ENCODE data around the gene MMRN2. TPM values are rescaled to one million over a fixed set of nuclear protein-coding genes. Genes with fewer than 3 reads are reported as not detected.

MMRN2 gene
- total RNA-seq, 2 experiments from 2014 or later: not detected

GRCh38 chr10:86963341-86963919 lies 6.0 kb upstream of the MMRN2 start:
- ChIA-PET POLR2A (interaction anchor here (0.7 kb wide), 1 partner anchor 33 kb away, joined by 4 read pairs; no protein-coding TSS in a partner anchor), CTCF (ENCODE audit: unreplicated experiment) (interaction anchor here (0.7 kb wide), 1 partner anchor 296 kb away, joined by 6 read pairs; no protein-coding TSS in a partner anchor)
- BruUV-seq (replicated peaks): no TSS peak
- no peak for TF ChIP-seq CTCF (conservative IDR thresholded peaks at IDR 0.05; ENCODE audit: low read length)
- TF ChIP-seq EZH2phosphoT487 (IDR thresholded peaks at IDR 0.05; ENCODE audit: borderline replicate concordance, low read depth, low read length): no peak
- Histone ChIP-seq H4K20me1 (ENCODE audit: insufficient read depth, low read length) (no peaks in the 10 kb centered on the region), H3K4me3 (ENCODE audit: low read depth, low read length, poor library complexity, severe bottlenecking) (no peak overlapping the region), H3K79me2 (ENCODE audit: insufficient read depth, low read depth, low read length) (no peaks in the 10 kb centered on the region), H3K36me3 (ENCODE audit: insufficient read depth, low read length) (no peaks in the 10 kb centered on the region), H3K27ac (ENCODE audit: low read depth, low read length, poor library complexity, severe bottlenecking) (no peak overlapping the region), H3K9me2 (ENCODE audit: insufficient read depth, low read length) (no peaks in the 10 kb centered on the region), H3K9me3 (ENCODE audit: low read length) (no peaks in the 10 kb centered on the region), H3K4me2 (ENCODE audit: low read length) (no peak overlapping the region), H3K4me1 (ENCODE audit: insufficient read depth, low read length, poor library complexity, severe bottlenecking) (no peaks in the 10 kb centered on the region), H2AFZ (ENCODE audit: low read length) (no peak overlapping the region)
- no peak for DNase-seq (ENCODE audit: low spot score)
- intact Hi-C loops (cut with micrococcal nuclease; ENCODE audit: unreplicated experiment): loop anchor here (10.0 kb wide), 1 partner anchor 249 kb away; no protein-coding TSS in a partner anchor

- H3K9me2 ChIP-seq (ENCODE audit: insufficient read depth, low read length): no peaks in the 10 kb centered on the region
- no peaks in the 10 kb centered on the region for H3K4me1 ChIP-seq (ENCODE audit: insufficient read depth, low read length, poor library complexity, severe bottlenecking)
- H3K4me2 ChIP-seq (ENCODE audit: low read length): no peak overlapping the region
- TF ChIP-seq CTCF (conservative IDR thresholded peaks at IDR 0.05; ENCODE audit: low read length): no peak
- no peak for TF ChIP-seq EZH2phosphoT487 (IDR thresholded peaks at IDR 0.05; ENCODE audit: borderline replicate concordance, low read depth, low read length)
- H3K79me2 ChIP-seq (ENCODE audit: insufficient read depth, low read depth, low read length): no peaks in the 10 kb centered on the region
- ChIA-PET CTCF (ENCODE audit: unreplicated experiment) (interaction anchor here (0.7 kb wide), 1 partner anchor 295 kb away, joined by 6 read pairs; no protein-coding TSS in a partner anchor), POLR2A (interaction anchor here (0.7 kb wide), 1 partner anchor 32 kb away, joined by 4 read pairs; no protein-coding TSS in a partner anchor)
- no peaks in the 10 kb centered on the region for H4K20me1 ChIP-seq (ENCODE audit: insufficient read depth, low read length)
- BruUV-seq (replicated peaks): no TSS peak
- H3K4me3 ChIP-seq (ENCODE audit: low read depth, low read length, poor library complexity, severe bottlenecking): no peak overlapping the region
- no peaks in the 10 kb centered on the region for H3K9me3 ChIP-seq (ENCODE audit: low read length)
- DNase-seq (ENCODE audit: low spot score): no peak
- no peaks in the 10 kb centered on the region for H3K36me3 ChIP-seq (ENCODE audit: insufficient read depth, low read length)
- intact Hi-C loops (cut with micrococcal nuclease; ENCODE audit: unreplicated experiment): loop anchor here (10.0 kb wide), 1 partner anchor 248 kb away; no protein-coding TSS in a partner anchor
- H2AFZ ChIP-seq (ENCODE audit: low read length): no peak overlapping the region
- H3K27ac ChIP-seq (ENCODE audit: low read depth, low read length, poor library complexity, severe bottlenecking): no peak overlapping the region
These were observed 5.5 kb upstream of the MMRN2 start for GRCh38 chr10:86962981-86963310.

Data from OCI-LY7 (cell line).